ENCODE measurements around the gene IL1RAPL1.

IL1RAPL1 gene

GRCh38 chrX:28586981-28587551 lies at the start of gene IL1RAPL1:
Gene IL1RAPL1, plus strand, starts transcription at chrX:28587446.
- TF ChIP-seq, protein P1, sequence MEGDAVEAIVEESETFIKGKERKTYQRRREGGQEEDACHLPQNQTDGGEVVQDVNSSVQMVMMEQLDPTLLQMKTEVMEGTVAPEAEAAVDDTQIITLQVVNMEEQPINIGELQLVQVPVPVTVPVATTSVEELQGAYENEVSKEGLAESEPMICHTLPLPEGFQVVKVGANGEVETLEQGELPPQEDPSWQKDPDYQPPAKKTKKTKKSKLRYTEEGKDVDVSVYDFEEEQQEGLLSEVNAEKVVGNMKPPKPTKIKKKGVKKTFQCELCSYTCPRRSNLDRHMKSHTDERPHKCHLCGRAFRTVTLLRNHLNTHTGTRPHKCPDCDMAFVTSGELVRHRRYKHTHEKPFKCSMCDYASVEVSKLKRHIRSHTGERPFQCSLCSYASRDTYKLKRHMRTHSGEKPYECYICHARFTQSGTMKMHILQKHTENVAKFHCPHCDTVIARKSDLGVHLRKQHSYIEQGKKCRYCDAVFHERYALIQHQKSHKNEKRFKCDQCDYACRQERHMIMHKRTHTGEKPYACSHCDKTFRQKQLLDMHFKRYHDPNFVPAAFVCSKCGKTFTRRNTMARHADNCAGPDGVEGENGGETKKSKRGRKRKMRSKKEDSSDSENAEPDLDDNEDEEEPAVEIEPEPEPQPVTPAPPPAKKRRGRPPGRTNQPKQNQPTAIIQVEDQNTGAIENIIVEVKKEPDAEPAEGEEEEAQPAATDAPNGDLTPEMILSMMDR (IDR thresholded peaks at IDR 0.05) = peak; percentile 48

GRCh38 chrX:28542791-28543190 lies 44.5 kb upstream of the IL1RAPL1 start:
- TF ChIP-seq, protein P1 (IDR thresholded peaks at IDR 0.05) = no peak

DNA sequence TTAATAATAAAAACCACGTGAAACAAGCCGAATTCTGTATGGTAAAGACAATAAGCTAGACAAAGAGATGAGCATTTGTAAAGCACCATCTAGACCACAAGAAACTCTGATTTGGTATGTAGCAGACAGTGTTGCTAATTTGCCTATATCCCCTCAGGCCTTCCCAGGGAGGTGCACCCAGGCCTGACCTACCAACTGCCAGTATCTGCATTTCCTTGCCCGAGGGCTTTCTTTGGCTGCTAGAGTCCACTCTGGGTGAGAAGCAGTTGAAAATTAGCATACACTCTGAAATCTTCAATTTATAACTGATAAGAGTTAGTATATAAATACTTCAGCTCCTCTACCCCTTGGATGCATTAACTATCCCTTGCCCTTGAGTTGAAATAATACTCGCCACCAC lies 37.4 kb upstream of the IL1RAPL1 start:
- TF ChIP-seq, protein P1 (IDR thresholded peaks at IDR 0.05) = no peak

DNA sequence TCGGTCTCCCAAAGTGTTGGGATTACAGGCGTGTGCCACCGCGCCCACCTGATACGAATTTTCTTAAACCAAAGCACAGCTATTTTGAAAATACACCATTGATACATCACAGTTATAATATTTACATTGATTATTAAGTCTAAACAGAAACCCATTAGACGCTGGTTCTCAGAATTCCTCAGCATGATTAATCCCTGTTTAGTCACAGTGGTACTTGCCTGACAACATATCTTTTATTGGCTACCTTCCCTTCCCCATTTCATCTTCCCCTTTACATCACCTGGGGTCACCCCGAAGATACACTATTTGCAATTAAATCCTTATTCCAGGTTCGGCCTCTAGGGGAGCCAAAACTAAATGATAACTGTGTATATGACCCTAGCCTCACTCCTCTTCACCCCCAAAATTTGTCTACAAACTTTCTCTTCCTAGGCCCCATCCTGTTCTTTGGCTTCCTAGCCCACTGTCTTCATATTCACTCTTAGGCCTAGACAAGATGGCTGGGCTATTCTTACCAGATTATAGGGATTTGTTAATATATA lies 36.8 kb upstream of the IL1RAPL1 start:
- TF ChIP-seq, protein P1 (IDR thresholded peaks at IDR 0.05) = peak; percentile 14; the same call in 1 of the 2 replicates

DNA sequence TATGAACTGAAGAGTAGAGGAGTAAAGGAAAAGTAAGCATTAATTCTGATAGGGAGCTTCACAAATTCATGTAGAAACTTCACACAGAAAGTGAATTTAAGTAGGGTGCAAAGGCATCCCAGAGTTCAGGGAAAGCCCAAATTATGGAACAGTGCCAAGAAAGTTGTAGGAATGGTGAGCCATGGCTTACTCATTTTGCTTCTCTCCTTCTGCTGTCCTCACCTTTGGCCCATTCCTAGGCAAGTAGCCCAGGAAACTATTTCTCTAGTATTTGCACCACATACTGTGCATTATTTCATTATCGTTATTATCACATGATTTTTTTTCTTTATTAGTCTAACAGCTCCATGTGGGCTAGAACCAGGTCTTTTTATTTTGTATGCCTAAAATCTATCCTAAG lies 34.9 kb upstream of the IL1RAPL1 start:
- TF ChIP-seq, protein P1 (IDR thresholded peaks at IDR 0.05) = no peak

DNA sequence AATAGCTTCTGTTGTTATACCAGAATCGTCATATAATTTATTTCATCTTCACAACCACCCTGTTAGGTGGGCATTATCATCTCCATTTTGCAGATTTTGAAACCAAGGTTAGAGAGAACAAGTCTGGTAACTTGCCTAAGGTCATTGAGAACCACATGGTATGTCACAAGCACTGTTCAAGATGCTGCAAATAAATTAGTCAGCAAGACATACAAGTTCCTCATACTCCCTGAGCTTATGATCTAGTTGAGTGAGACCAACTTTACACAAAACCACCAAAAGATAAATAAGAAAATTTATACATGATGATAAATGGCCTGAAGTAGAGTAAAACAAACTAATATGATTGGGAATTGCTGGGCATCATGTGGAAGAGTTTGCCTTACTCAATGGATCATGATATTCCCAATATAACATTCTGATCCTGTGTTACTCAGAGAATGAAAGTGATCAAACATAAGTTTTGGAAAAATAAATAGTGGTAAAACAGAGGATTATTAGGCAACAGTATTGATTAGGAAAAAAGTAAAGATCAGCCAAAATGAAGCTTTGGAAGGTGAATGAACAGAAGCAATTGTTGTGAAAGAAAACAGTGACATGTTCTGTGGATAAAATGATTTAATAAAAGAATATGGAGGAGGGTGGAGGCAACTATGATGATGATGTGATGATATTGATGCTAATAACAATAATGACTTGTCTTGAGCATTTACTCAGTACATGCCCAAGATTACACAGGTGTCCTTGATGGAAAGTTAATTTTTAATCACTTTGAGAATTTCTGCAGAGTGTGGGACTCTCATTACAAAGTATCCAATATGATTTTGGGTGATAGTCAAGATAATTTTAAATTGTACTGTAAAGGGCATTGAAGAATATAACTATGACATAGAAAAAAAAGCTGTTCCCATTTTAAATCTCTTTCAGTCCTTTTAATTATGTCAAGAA lies 34.1 kb upstream of the IL1RAPL1 start:
- TF ChIP-seq, protein P1 (IDR thresholded peaks at IDR 0.05) = no peak

DNA sequence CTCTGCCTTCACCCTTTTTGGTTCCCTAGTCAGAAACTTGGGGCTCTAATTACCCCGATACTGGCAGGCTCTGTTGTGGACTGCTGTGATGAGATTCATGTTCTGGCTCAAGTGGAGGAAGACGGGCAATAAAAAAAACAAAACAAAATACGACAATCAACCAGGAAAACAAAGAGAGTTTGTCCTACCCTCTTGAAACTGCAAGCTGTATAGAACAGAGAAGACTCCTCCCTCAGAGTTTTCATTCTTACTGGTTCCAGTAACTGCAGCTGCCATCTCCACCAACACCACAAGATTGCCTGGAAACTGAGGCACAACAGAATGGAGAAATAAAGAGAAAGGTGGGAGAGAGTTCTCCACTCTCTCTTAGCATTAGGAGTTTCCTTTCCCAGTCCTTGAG lies 11.1 kb upstream of the IL1RAPL1 start:
- TF ChIP-seq, protein P1 (IDR thresholded peaks at IDR 0.05) = no peak

Measured in LNCAP (cell line).